ENCODE data around the gene SHPK. TPM values are rescaled to one million over a fixed set of nuclear protein-coding genes. Genes with fewer than 3 reads are reported as not detected.
A peak's percentile ranks its signal among the peaks of the same experiment; 100 is the strongest.

Gene SHPK
- polyA plus RNA-seq, 6 donors from 2014 or later, result 4.3 to 8.4 (median 6.6) TPM

DNA sequence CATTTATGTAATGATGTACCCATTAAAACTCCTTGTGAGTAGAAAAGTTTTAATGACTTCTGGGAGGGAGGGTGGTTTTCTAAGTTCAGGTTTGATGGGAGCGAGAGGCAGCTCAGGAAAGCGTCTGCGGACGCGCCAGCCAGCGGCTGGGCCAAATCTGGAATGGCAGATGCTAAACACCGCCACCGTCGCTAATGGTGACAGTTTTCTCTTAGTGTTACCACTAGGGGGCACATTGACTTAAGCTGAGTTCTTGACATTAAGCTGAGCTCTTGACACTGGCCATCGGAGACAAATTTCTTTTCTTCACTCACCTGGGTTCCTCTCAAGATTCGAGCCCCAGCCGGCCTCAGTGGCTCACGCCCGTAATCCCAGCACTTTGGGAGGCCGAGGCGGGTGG lies 33.6 kb downstream of the SHPK start:
- DNase-seq (peak; percentile 1), ATAC-seq (ENCODE audit: low read depth in 2 of 2) (peak in 1 of 2 donors; percentile 30)
- H3K4me1 Mint-ChIP-seq, result no peaks in the 10 kb centered on the region
- H3K9me3 Mint-ChIP-seq, result no peaks in the 10 kb centered on the region
- H3K27me3 Mint-ChIP-seq, result no peaks in the 10 kb centered on the region
- no peak overlapping the region for H3K4me3 Mint-ChIP-seq
- H3K36me3 Mint-ChIP-seq, result no peaks in the 10 kb centered on the region
- no peak overlapping the region for H3K27ac Mint-ChIP-seq

DNA sequence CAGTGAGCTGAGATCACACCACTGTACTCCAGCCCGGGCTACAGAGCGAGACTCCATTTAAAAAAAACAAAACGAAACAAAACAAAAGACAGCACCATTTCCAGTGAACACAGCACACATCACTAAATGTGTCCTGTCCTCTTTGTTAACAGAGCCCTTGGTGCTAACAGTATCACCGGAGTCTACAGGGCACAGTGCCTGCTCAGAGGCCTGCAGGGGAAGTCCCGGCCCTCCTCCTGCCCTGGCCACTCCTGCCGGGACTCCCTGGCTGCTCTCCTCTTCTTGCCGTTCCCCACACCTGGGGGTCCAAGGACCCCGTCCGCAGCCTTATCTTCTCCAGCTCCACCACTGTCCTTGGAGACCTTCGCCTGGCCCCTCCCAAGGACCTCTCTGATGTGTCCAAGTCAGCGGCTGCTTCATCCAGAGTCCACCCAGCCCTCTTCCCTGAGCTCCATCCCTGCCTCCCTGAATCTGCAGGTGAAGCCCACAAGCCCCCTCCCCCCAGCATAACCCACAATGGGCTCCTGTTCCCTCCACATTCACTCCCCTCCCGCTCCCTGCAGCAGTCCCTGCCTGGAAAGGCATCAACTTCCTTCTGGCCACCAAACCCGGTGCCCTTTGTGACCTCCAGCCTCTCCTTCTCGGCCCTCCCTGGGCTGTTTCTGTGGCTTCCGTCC lies 35.4 kb downstream of the SHPK start:
- Mint-ChIP-seq H3K4me3 (no peak overlapping the region), H3K9me3 (no peaks in the 10 kb centered on the region), H3K27ac (peak overlapping the region in 1 of 6 donors; percentile 69), H3K4me1 (no peaks in the 10 kb centered on the region), H3K36me3 (no peaks in the 10 kb centered on the region), H3K27me3 (no peaks in the 10 kb centered on the region)
- no peak for ATAC-seq (ENCODE audit: low read depth in 2 of 2)
- no peak for DNase-seq

DNA sequence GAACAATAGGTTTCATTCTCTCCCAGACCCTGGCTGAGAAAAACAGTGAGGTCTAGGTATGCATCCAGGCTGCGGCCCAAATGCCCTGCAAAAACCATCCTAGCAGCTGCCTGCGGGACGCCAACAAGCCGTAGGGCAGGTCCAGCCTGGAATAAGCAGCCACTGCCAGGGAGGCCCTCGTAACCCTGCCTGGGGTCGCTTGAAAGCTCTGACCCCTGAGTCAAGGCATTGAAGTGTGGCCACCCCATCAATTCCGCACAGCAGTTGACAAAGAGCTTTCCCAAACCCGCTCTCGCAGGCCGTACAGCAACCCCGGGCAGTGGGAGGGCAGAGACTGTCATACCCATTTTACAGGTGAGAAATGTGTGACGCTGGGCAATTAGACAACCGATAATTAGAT lies 38.0 kb downstream of the SHPK start:
- DNase-seq (no peak), ATAC-seq (ENCODE audit: low read depth in 2 of 2) (no peak)
- H3K27ac Mint-ChIP-seq, result no peak overlapping the region
- H3K4me1 Mint-ChIP-seq, result no peaks in the 10 kb centered on the region
- H3K36me3 Mint-ChIP-seq, result no peaks in the 10 kb centered on the region
- H3K4me3 Mint-ChIP-seq, result no peak overlapping the region
- no peaks in the 10 kb centered on the region for H3K27me3 Mint-ChIP-seq
- no peaks in the 10 kb centered on the region for H3K9me3 Mint-ChIP-seq

DNA sequence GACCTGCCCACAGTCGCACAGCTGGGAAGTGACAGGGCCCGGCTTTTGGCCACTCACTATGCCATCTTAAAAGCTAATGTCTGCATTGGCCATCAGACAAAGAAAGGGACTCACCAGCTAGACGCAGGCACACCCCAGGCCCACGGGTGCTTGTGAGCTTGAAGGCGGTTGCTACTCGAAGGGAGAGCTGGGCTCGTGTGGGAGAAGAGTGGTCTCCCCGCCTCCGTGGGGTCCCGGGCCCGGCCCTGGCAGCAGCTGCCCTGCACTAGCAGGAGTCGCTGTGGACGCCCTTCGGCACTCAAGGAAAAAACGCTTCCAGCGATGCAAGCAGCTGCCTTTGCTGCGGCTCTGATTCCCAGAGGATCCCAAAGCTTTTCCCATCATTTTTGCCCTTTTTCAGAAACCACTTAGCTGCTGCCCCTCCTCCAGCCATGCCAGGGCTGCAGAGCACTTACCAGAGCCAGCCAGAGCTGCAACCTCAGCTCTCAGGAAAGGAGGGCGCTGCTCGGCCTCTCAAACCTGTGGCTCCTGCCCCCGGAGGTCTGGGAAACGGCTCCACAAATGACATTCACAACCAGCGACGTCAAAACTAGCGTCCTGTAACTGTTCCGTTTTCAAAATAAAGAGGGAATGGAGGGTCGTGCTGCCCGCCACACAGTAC lies 39.1 kb downstream of the SHPK start:
- Mint-ChIP-seq H3K9me3 (no peaks in the 10 kb centered on the region), H3K4me1 (no peaks in the 10 kb centered on the region), H3K27ac (no peak overlapping the region), H3K4me3 (no peak overlapping the region), H3K36me3 (no peaks in the 10 kb centered on the region), H3K27me3 (no peaks in the 10 kb centered on the region)
- DNase-seq (no peak), ATAC-seq (ENCODE audit: low read depth in 2 of 2) (no peak)

- peaks cover 2 to 7% of the 10 kb centered on the region in 2 donors for H3K36me3 Mint-ChIP-seq
- H3K4me3 Mint-ChIP-seq, result no peak overlapping the region
- DNase-seq, result no peak
Measured at GRCh38 chr17:3594976-3595375, 41.1 kb downstream of the SHPK start.

DNA sequence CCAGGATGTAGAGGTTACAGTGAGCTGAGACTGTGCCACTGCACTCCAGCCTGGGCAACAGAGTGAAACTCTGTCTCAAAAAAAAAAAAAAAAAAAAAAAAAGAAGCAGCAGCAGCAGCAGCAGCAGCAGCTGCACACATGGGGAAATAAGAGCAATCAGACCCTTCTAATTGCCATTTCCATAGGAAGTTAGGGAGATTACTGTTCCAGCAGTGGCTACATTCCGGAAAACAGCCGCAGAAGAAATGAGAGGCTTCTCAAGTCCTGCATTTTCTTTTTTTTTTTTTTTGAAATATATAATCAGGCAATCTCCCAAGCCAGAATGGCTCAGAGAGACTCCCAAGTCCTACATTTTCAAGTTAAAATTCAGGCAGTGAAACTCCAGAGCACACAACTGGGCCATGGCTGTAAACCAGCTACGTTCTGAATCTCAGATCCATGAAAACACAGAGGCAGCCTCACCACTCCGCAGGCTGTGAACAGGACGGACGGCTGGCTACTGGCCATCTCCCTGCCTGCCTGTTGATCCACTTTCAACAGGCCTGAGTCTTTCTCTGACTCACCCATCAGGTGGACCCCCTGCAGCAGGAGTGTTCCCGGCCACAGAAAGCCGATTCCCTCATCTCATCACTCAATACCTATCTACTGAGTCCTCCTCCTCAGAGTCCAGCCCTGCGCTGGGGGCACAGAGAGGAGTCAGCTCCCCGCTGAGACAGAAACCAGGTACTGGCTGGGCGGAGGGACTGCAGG lies 41.8 kb downstream of the SHPK start:
- Mint-ChIP-seq H3K27ac (no peak overlapping the region), H3K4me3 (no peak overlapping the region), H3K4me1 (peaks cover 7 to 14% (median 12%) of the 10 kb centered on the region in 3 donors)

More at GRCh38 chr17:3594976-3595375, 41.1 kb downstream of the SHPK start:
- Mint-ChIP-seq H3K27ac (no peak overlapping the region), H3K9me3 (no peaks in the 10 kb centered on the region), H3K4me1 (peaks cover 7 to 9% (median 8%) of the 10 kb centered on the region in 3 donors), H3K27me3 (no peaks in the 10 kb centered on the region)
- ATAC-seq (ENCODE audit: low read depth in 2 of 2), result no peak

GRCh38 chr17:3593384-3593783 lies 42.7 kb downstream of the SHPK start:
- Mint-ChIP-seq H3K36me3 (peaks cover 9 to 15% of the 10 kb centered on the region in 2 donors), H3K9me3 (peaks cover 0 to 3% (median 0%) of the 10 kb centered on the region in 7 donors), H3K27ac (peak overlapping the region in 1 of 6 donors; percentile 68), H3K4me3 (no peak overlapping the region), H3K4me1 (peaks cover 7 to 14% (median 12%) of the 10 kb centered on the region in 3 donors), H3K27me3 (no peaks in the 10 kb centered on the region)
- DNase-seq (no peak), ATAC-seq (ENCODE audit: low read depth in 2 of 2) (no peak)

More for the DNA sequence above, 41.8 kb downstream of the SHPK start:
- ATAC-seq (ENCODE audit: low read depth in 2 of 2) (no peak), DNase-seq (no peak)
- Mint-ChIP-seq H3K36me3 (peaks cover 9 to 15% of the 10 kb centered on the region in 2 donors), H3K27me3 (no peaks in the 10 kb centered on the region), H3K9me3 (peaks cover 0 to 3% (median 0%) of the 10 kb centered on the region in 7 donors)

GRCh38 chr17:3592216-3592860 lies 43.7 kb downstream of the SHPK start:
- no peak overlapping the region for H3K27ac Mint-ChIP-seq
- no peak for ATAC-seq (ENCODE audit: low read depth in 2 of 2)
- no peak for DNase-seq
- H3K9me3 Mint-ChIP-seq, result peaks cover 0 to 3% (median 0%) of the 10 kb centered on the region in 7 donors
- H3K36me3 Mint-ChIP-seq, result peaks cover 9 to 15% of the 10 kb centered on the region in 2 donors
- H3K27me3 Mint-ChIP-seq, result no peaks in the 10 kb centered on the region
- H3K4me3 Mint-ChIP-seq, result no peak overlapping the region
- H3K4me1 Mint-ChIP-seq, result peaks cover 7 to 14% (median 12%) of the 10 kb centered on the region in 3 donors

DNA sequence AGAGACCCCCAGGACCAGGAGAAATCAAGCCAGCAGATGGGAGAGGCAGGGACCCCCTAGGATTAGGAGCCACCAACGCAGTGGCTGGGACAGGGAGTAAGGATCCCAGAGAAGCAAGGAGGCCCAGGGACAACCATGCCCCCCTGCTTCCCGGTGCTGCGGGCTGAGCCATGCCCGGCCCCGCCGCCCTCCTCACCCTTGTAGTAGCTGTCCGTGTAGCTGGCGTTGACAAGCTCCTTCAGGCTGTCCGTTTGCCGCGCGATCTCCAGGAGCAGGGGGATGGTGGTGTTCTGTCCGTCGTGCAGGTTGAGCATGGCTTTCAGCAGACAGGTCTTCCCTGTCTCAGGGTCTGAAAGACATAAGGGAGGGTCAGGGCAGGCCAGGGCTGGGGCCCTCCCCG lies 45.3 kb downstream of the SHPK start:
- Mint-ChIP-seq H3K27me3 (no peaks in the 10 kb centered on the region), H3K4me1 (peaks cover 7 to 14% (median 12%) of the 10 kb centered on the region in 3 donors), H3K36me3 (peaks cover 9 to 15% of the 10 kb centered on the region in 2 donors), H3K4me3 (no peak overlapping the region), H3K9me3 (peaks cover 0 to 3% (median 0%) of the 10 kb centered on the region in 7 donors), H3K27ac (no peak overlapping the region)
- DNase-seq (no peak), ATAC-seq (ENCODE audit: low read depth in 2 of 2) (no peak)

DNA sequence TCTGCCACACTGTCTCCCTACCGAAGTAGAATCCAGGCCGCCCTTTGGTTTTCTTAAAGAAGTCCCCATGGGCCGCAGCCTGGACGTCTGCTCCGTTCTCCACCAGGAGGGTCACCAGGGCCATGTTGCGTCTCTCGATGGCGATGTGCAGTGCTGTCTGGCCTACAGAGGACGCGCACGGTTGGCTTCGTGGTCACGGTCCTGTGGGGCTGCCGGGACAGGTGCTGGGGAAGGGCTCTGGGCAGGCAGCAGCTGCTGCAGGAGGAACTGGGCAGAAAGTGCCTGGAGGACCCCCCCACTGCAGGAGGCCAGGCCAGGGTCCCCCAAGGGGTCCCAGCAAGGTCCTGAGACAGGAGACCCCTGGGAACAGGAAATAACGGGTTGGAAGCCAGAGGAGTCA lies 45.8 kb downstream of the SHPK start:
- ATAC-seq (ENCODE audit: low read depth in 2 of 2), result peak in 1 of 2 donors; percentile 20
- Mint-ChIP-seq H3K27me3 (no peaks in the 10 kb centered on the region), H3K36me3 (peaks cover 9 to 15% of the 10 kb centered on the region in 2 donors), H3K27ac (peak overlapping the region in 3 of 6 donors; percentile 4 to 83 (median 30)), H3K4me1 (peaks cover 7 to 14% (median 12%) of the 10 kb centered on the region in 3 donors), H3K9me3 (peaks cover 0 to 3% (median 0%) of the 10 kb centered on the region in 7 donors), H3K4me3 (no peak overlapping the region)
- no peak for DNase-seq

DNA sequence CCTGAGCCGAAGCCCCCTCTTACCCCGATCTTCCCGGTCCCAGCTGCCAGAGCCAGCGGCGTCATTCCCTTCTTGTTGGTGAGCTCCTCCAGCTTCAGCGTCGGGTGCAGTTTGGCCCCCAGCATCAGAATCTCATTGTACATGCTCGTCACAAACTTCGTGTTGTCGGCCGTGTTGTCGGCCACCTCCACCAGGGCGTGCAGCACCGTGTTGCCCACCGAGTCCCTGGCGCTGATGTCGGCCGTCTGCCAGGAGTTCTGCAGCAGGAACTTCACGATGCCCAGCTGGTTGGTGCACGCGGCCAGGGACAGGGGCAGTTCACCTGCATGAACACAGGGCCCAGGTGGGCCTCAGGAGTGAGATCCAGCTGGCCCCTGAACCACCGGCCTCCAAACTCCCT lies 46.3 kb downstream of the SHPK start:
- Mint-ChIP-seq H3K36me3 (peaks cover 9 to 15% of the 10 kb centered on the region in 2 donors), H3K27me3 (no peaks in the 10 kb centered on the region), H3K27ac (no peak overlapping the region), H3K4me1 (peaks cover 7 to 14% (median 12%) of the 10 kb centered on the region in 3 donors), H3K4me3 (no peak overlapping the region), H3K9me3 (peaks cover 0 to 3% (median 0%) of the 10 kb centered on the region in 7 donors)
- no peak for DNase-seq
- no peak for ATAC-seq (ENCODE audit: low read depth in 2 of 2)

DNA sequence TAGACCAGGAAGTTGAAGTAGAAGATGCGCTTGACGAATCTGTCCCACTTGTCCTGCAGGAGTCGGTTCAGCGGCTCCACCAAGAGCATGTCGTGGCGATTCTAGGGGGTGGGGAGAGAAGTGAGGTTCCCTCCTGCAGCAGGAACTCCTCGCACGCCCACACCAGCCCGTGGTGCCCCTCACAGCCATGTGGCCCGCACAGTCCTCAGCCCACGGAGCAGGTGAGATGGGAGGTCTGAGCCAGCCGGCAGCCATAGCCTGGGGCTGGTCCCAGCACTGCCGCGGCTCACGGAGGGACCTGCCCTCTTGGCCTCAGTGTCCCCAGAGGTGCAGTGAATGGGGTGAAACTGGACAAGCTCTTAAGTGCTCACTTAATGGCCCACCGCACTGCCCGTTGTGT lies 50.2 kb downstream of the SHPK start:
- Mint-ChIP-seq H3K27me3 (no peaks in the 10 kb centered on the region), H3K4me3 (no peak overlapping the region), H3K9me3 (peaks cover 0 to 3% (median 0%) of the 10 kb centered on the region in 7 donors), H3K4me1 (peaks cover 7 to 12% (median 10%) of the 10 kb centered on the region in 3 donors), H3K36me3 (peaks cover 9 to 15% of the 10 kb centered on the region in 2 donors), H3K27ac (no peak overlapping the region)
- DNase-seq (no peak), ATAC-seq (ENCODE audit: low read depth in 2 of 2) (no peak)

GRCh38 chr17:3583456-3583855 lies 52.6 kb downstream of the SHPK start:
- Mint-ChIP-seq H3K4me1 (no peaks in the 10 kb centered on the region), H3K36me3 (no peaks in the 10 kb centered on the region), H3K27me3 (no peaks in the 10 kb centered on the region), H3K4me3 (no peak overlapping the region), H3K9me3 (no peaks in the 10 kb centered on the region), H3K27ac (no peak overlapping the region)
- DNase-seq (no peak), ATAC-seq (ENCODE audit: low read depth in 2 of 2) (no peak)
